AG10803 (cell line): ENCODE data around the gene UBE2F.

Experiments used
- DNase-seq: peaks from one replicate; pipeline ENCODE4 v3.0.0; 2010; ENCODE audit warnings: low read depth
- H3K4me3 ChIP-seq: 2 replicates; pipeline ENCODE4 v1.5.1; 2011; ENCODE audit warnings: mild to moderate bottlenecking, low read length, control low read depth
- CTCF ChIP-seq: conservative IDR thresholded peaks from 2 replicates; pipeline ENCODE4 v1.5.1; 2011; ENCODE audit warnings: mild to moderate bottlenecking, low read length, control low read depth, inconsistent platforms

UBE2F gene

GRCh38 chr2:238083919-238084318 lies 117.1 kb downstream of the UBE2F start:
- no peak overlapping the region for H3K4me3 ChIP-seq
- TF ChIP-seq CTCF = no peak
- DNase-seq = no peak

GRCh38 chr2:238084761-238085160 lies 117.9 kb downstream of the UBE2F start:
- H3K4me3 ChIP-seq = no peak overlapping the region
- no peak for DNase-seq

GRCh38 chr2:238085899-238086298 lies 119.1 kb downstream of the UBE2F start:
- no peak overlapping the region for H3K4me3 ChIP-seq
- no peak for TF ChIP-seq CTCF
- DNase-seq = no peak

More at GRCh38 chr2:238084761-238085160, 117.9 kb downstream of the UBE2F start:
- TF ChIP-seq CTCF = no peak

- H3K4me3 ChIP-seq = no peak overlapping the region
- no peak for TF ChIP-seq CTCF
- no peak for DNase-seq
Measured at GRCh38 chr2:238087211-238087610, 120.4 kb downstream of the UBE2F start.

- DNase-seq = no peak
- H3K4me3 ChIP-seq = no peak overlapping the region
- no peak for TF ChIP-seq CTCF
Measured at GRCh38 chr2:238090887-238091286, 124.1 kb downstream of the UBE2F start.

- no peak overlapping the region for H3K4me3 ChIP-seq
- no peak for DNase-seq
- TF ChIP-seq CTCF = no peak
Measured at GRCh38 chr2:238091436-238092060, 124.7 kb downstream of the UBE2F start.
